DMS 273 treated with DMSO at 0.1 percent for 48 hours (cell line): ENCODE results near the gene IFNL4.
"Not testable (repeated sequence)": the region's sequence is repeated elsewhere in the genome, so short reads cannot be mapped to it uniquely, and the experiment has no call there.

Experiments used
- DNase-seq: peaks from one replicate; lab custom pipeline; 2025; lab: John Stamatoyannopoulos, UW

Gene IFNL4

GRCh38 chr19:39248806-39249205 is at the start of gene IFNL4:
Gene IFNL4, minus strand, starts transcription at chr19:39248856.
- DNase-seq, result no peak

- DNase-seq, result no peak
Observed at GRCh38 chr19:39297931-39298634, 49.4 kb upstream of the IFNL4 start.

GRCh38 chr19:39296906-39297305 is 48.2 kb upstream of the IFNL4 start:
- no peak for DNase-seq

- no peak for DNase-seq
Observed at GRCh38 chr19:39296055-39296645, 47.5 kb upstream of the IFNL4 start, which contains the start of gene IFNL1. Gene IFNL1, plus strand, starts transcription at chr19:39296407. Its CDS starts 15 bp downstream, at chr19:39296422.

GRCh38 chr19:39293394-39293793 is 44.7 kb upstream of the IFNL4 start:
- no peak for DNase-seq

- no peak for DNase-seq
Observed at GRCh38 chr19:39284032-39284431, 35.4 kb upstream of the IFNL4 start.

- DNase-seq, result no peak
Observed at GRCh38 chr19:39282021-39282420, 33.4 kb upstream of the IFNL4 start.

- no peak for DNase-seq
Observed at GRCh38 chr19:39277598-39277997, 28.9 kb upstream of the IFNL4 start.

- DNase-seq, result no peak
Observed at GRCh38 chr19:39276740-39277139, 28.1 kb upstream of the IFNL4 start.

GRCh38 chr19:39275578-39275977 is 26.9 kb upstream of the IFNL4 start:
- no peak for DNase-seq

- DNase-seq, result not testable (repeated sequence)
Observed at GRCh38 chr19:39273859-39274258, 25.2 kb upstream of the IFNL4 start.

- no peak for DNase-seq
Observed at GRCh38 chr19:39270036-39270871, 21.6 kb upstream of the IFNL4 start.

- not testable (repeated sequence) for DNase-seq
Observed at GRCh38 chr19:39269369-39269768, 20.7 kb upstream of the IFNL4 start.

GRCh38 chr19:39268531-39269223 is 20.0 kb upstream of the IFNL4 start:
- not testable (repeated sequence) for DNase-seq

- not testable (repeated sequence) for DNase-seq
Observed at GRCh38 chr19:39268085-39268484, 19.4 kb upstream of the IFNL4 start, which contains the start of gene IFNL2. Gene IFNL2, plus strand, starts transcription at chr19:39268396. Its CDS starts 173 bp downstream, at chr19:39268569.

- DNase-seq, result no peak
Observed at GRCh38 chr19:39265321-39265916, 16.8 kb upstream of the IFNL4 start.

- no peak for DNase-seq
Observed at GRCh38 chr19:39264306-39265290, 15.9 kb upstream of the IFNL4 start.

- DNase-seq, result no peak
Observed at GRCh38 chr19:39263912-39264305, 15.3 kb upstream of the IFNL4 start.

- no peak for DNase-seq
Observed at GRCh38 chr19:39262496-39262895, 13.8 kb upstream of the IFNL4 start.

- no peak for DNase-seq
Observed at GRCh38 chr19:39261704-39262103, 13.0 kb upstream of the IFNL4 start.
